Progenitor cell of endocrine pancreas (in vitro differentiated cells): ENCODE measurements around the gene MAGED4. TPM values are rescaled to one million over a fixed set of nuclear protein-coding genes. Genes with fewer than 3 reads are reported as not detected.
"Not testable (repeated sequence)": the region's sequence is repeated elsewhere in the genome, so short reads cannot be mapped to it uniquely, and the experiment has no call there.

Experiments used
- DNase-seq: peaks from one replicate; pipeline ENCODE4 v3.0.0; 2021; ENCODE audit warnings: low spot score; ENCODE audit not compliant: unreplicated experiment
- H3K27ac Mint-ChIP-seq: 2 replicates; pipeline ENCODE4 v1.8.0; 2021; ENCODE audit warnings: mild to moderate bottlenecking, moderate library complexity, mixed read lengths
- H3K27me3 Mint-ChIP-seq: 2 replicates; pipeline ENCODE4 v1.8.0; 2021; ENCODE audit warnings: mixed read lengths
- H3K36me3 Mint-ChIP-seq: 2 replicates; pipeline ENCODE4 v1.8.0; 2022; ENCODE audit warnings: mixed read lengths; ENCODE audit not compliant: insufficient read depth
- H3K4me1 Mint-ChIP-seq: 2 replicates; pipeline ENCODE4 v1.8.0; 2021; ENCODE audit warnings: low read depth, mixed read lengths
- H3K4me3 Mint-ChIP-seq: 2 replicates; pipeline ENCODE4 v1.8.0; 2021; ENCODE audit warnings: low read depth, mild to moderate bottlenecking, moderate library complexity, mixed read lengths
- H3K9me3 Mint-ChIP-seq: 2 replicates; pipeline ENCODE4 v1.8.0; 2021; ENCODE audit warnings: low read depth, mixed read lengths
- total RNA-seq: library from RNA; stranded (reverse); gene quantifications from 2 replicates; pipeline ENCODE4 v1.2.1, GENCODE V29; 2021
- TF ChIP-seq, protein P1 (sequence below): fragments of 200-600 bp; sonication (generic); IDR thresholded peaks from one replicate; pipeline ENCODE4 v1.5.0; 2021; ENCODE audit warnings: antibody characterized with exemption, mild to moderate bottlenecking; ENCODE audit not compliant: unreplicated experiment

The MAGED4 gene
- total RNA-seq, 1 donor from 2014 or later, result 128 TPM

DNA sequence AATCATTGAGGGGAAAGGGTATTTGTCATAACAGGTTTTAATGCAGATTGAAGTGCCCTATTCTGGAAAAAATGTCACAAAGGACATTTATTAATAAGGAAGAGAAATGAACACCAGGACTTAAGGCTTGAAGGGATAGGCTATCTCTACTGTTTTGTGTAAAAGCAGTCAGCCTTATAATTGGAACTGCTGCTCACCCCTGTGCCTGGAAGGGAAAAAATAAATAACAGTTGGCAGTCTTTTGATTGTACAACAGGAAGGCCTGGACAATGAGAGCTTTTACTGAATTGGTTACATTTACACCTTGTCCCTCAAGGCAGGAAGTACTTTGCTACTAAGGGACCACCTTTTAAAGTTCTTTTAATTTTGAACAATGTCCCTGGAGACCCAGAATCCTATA is 17.8 kb upstream of the MAGED4 start:
- TF ChIP-seq, protein P1, sequence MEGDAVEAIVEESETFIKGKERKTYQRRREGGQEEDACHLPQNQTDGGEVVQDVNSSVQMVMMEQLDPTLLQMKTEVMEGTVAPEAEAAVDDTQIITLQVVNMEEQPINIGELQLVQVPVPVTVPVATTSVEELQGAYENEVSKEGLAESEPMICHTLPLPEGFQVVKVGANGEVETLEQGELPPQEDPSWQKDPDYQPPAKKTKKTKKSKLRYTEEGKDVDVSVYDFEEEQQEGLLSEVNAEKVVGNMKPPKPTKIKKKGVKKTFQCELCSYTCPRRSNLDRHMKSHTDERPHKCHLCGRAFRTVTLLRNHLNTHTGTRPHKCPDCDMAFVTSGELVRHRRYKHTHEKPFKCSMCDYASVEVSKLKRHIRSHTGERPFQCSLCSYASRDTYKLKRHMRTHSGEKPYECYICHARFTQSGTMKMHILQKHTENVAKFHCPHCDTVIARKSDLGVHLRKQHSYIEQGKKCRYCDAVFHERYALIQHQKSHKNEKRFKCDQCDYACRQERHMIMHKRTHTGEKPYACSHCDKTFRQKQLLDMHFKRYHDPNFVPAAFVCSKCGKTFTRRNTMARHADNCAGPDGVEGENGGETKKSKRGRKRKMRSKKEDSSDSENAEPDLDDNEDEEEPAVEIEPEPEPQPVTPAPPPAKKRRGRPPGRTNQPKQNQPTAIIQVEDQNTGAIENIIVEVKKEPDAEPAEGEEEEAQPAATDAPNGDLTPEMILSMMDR, result no peak
- Mint-ChIP-seq H3K4me1 (no peaks in the 10 kb centered on the region), H3K27ac (no peak overlapping the region), H3K9me3 (peaks cover 17% of the 10 kb centered on the region), H3K36me3 (no peaks in the 10 kb centered on the region), H3K4me3 (no peak overlapping the region), H3K27me3 (no peaks in the 10 kb centered on the region)
- no peak for DNase-seq

DNA sequence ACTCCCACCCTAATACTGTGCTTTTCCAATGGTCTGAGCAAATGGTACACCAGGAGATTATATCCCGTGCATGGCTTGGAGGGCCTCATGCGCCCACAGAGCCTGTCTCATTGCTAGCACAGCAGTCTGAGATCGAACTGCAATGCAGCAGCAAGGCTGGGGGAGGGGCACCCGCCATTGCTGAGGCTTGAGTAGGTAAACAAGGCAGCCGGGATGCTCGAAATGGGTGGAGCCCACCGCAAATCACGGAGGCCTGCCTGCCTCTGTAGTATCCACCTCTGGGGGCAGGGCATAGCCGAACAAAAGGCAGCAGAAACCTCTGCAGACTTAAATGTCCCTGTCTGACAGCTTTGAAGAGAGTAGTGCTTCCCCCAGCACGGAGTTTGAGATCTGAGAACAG is 13.6 kb upstream of the MAGED4 start:
- H3K36me3 Mint-ChIP-seq, H3K4me3 Mint-ChIP-seq, DNase-seq, H3K4me1 Mint-ChIP-seq, H3K27me3 Mint-ChIP-seq, H3K27ac Mint-ChIP-seq: not testable (repeated sequence)
- peaks cover 26% of the 10 kb centered on the region for H3K9me3 Mint-ChIP-seq

DNA sequence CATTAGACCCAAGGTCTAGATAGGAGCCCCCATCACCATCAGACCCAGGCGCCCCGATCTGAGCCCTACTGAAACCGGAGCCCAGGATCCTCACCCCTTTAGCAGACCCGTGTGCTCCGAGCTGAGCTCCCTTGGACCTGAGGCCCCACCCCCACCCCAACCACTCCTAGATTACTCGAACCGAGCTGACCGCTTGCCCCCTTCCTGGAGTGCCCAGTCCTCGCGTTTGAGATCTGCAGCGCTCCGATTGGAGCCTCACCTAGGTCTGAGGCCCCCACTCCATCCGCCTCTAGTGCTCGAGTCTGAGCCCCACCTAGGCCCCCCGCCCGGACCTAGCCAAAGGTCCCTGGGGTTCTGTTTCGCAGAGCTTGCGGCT is 378 bp downstream of the MAGED4 start:
- not testable (repeated sequence) for H3K9me3 Mint-ChIP-seq, H3K27me3 Mint-ChIP-seq, DNase-seq, H3K4me3 Mint-ChIP-seq, H3K4me1 Mint-ChIP-seq, H3K36me3 Mint-ChIP-seq, H3K27ac Mint-ChIP-seq

DNA sequence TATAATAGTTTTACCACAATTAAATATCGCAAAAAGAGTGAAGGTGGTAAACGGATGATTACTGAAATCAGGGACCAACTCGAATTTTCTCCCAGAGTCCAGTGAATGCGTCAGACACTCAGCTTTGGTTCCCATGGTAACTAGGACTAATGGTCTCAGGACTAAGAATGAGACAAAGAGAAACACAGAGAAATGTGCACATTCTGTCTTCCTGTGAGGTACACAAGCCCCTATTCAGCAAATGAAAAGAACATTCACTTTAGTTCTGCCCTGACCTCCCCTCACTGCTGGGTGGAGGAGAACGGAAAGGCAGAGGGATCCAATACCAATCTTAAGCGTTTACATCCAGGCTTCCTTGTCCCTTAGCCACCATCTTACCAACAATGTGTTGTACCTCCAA is 26.7 kb downstream of the MAGED4 start:
- H3K36me3 Mint-ChIP-seq, H3K9me3 Mint-ChIP-seq, H3K27me3 Mint-ChIP-seq, DNase-seq, H3K4me3 Mint-ChIP-seq, H3K27ac Mint-ChIP-seq, H3K4me1 Mint-ChIP-seq: not testable (repeated sequence)

DNA sequence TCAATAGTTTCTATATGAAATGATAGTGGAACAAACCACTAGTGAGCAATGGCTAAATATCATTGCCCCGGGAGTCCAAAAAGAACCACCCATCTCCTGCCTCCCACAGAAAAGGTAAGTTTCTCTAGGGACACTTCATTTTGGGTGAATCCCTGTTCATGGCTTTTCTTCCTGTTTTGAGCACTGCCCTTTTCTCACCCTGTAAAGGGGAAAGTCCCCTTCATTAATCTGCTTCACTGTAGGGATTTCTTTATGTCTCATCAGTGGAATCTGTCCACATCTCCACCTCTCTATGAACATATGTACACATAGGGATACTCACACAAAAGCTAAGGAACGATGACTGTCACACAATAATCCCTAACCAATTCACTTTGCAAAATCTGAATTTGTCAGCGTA is 28.6 kb downstream of the MAGED4 start:
- no peak for DNase-seq
- no peaks in the 10 kb centered on the region for H3K4me1 Mint-ChIP-seq
- peaks cover 4% of the 10 kb centered on the region for H3K9me3 Mint-ChIP-seq
- no peak overlapping the region for H3K4me3 Mint-ChIP-seq
- no peaks in the 10 kb centered on the region for H3K36me3 Mint-ChIP-seq
- no peak overlapping the region for H3K27ac Mint-ChIP-seq
- no peaks in the 10 kb centered on the region for H3K27me3 Mint-ChIP-seq
- TF ChIP-seq, protein P1, result no peak

DNA sequence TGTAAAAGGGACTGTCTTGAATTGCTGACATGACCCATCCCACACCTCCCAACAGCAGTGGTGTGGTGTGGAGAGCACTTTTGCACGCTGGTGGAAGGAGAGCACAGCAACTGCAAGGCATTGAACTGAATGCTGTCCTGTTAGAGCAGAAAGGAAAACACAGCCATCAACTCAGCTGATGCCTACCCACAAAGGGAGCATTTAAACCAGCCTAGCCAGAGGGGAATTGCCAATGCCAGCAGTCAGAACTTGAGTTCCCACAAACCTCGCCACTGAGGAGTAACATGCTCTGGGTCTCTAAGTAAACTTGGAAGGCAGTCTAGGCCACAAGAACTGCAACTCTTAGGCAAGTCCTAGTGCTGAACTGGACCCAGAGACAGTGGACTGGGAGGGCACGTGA is 31.9 kb downstream of the MAGED4 start:
- H3K4me3 Mint-ChIP-seq, result no peak overlapping the region
- H3K36me3 Mint-ChIP-seq, result peaks cover 2% of the 10 kb centered on the region
- H3K27me3 Mint-ChIP-seq, result no peaks in the 10 kb centered on the region
- no peak for DNase-seq
- TF ChIP-seq, protein P1, result no peak
- peaks cover 30% of the 10 kb centered on the region for H3K9me3 Mint-ChIP-seq
- no peaks in the 10 kb centered on the region for H3K4me1 Mint-ChIP-seq
- H3K27ac Mint-ChIP-seq, result no peak overlapping the region

DNA sequence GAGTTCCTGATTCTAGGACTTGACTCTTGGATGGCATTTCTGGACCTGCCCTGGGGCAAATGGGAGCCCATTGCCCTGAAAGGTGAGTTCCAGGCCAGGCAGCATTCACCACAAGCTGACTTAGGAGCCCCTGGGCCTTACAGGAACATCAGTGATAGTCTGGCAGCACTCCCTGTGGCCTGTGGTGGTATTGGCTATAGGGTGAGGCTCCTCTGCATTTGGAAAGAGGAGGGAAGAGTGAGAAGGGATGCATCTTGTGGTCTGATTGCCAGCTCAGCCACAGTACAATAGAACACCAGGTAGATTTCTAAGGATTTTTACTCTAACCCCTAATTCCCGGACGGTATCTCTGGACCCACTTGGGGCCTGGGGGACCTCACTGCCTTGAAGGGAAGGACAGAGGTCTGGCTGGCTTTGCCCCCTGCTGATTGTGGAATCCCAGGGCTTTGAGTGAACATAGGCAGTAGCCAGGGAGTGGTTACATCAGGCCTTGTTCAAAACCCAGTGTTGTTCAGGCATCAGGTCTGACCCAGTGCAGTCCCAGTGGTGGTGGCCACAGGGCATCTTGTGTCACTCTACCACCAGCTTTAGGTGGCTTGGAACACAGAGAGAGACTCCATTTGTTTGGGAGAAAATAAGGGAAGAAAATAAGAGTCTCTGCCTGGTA is 32.9 kb downstream of the MAGED4 start:
- H3K27ac Mint-ChIP-seq, result no peak overlapping the region
- no peak for DNase-seq
- H3K36me3 Mint-ChIP-seq, result peaks cover 2% of the 10 kb centered on the region
- no peaks in the 10 kb centered on the region for H3K4me1 Mint-ChIP-seq
- TF ChIP-seq, protein P1, result peak; percentile 34
- H3K9me3 Mint-ChIP-seq, result peaks cover 34% of the 10 kb centered on the region
- no peak overlapping the region for H3K4me3 Mint-ChIP-seq
- H3K27me3 Mint-ChIP-seq, result no peaks in the 10 kb centered on the region
